Measurements from ENCODE around the gene PROX2. TPM values are rescaled to one million over a fixed set of nuclear protein-coding genes. Genes with fewer than 3 reads are reported as not detected.

PROX2 gene, protein sequence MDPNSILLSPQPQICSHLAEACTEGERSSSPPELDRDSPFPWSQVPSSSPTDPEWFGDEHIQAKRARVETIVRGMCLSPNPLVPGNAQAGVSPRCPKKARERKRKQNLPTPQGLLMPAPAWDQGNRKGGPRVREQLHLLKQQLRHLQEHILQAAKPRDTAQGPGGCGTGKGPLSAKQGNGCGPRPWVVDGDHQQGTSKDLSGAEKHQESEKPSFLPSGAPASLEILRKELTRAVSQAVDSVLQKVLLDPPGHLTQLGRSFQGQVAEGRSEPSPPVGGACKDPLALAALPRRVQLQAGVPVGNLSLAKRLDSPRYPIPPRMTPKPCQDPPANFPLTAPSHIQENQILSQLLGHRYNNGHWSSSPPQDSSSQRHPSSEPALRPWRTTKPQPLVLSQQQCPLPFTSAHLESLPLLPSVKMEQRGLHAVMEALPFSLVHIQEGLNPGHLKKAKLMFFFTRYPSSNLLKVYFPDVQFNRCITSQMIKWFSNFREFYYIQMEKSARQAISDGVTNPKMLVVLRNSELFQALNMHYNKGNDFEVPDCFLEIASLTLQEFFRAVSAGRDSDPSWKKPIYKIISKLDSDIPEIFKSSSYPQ
- total RNA-seq: under 1 TPM; 0.50 to 0.76 TPM

DNA sequence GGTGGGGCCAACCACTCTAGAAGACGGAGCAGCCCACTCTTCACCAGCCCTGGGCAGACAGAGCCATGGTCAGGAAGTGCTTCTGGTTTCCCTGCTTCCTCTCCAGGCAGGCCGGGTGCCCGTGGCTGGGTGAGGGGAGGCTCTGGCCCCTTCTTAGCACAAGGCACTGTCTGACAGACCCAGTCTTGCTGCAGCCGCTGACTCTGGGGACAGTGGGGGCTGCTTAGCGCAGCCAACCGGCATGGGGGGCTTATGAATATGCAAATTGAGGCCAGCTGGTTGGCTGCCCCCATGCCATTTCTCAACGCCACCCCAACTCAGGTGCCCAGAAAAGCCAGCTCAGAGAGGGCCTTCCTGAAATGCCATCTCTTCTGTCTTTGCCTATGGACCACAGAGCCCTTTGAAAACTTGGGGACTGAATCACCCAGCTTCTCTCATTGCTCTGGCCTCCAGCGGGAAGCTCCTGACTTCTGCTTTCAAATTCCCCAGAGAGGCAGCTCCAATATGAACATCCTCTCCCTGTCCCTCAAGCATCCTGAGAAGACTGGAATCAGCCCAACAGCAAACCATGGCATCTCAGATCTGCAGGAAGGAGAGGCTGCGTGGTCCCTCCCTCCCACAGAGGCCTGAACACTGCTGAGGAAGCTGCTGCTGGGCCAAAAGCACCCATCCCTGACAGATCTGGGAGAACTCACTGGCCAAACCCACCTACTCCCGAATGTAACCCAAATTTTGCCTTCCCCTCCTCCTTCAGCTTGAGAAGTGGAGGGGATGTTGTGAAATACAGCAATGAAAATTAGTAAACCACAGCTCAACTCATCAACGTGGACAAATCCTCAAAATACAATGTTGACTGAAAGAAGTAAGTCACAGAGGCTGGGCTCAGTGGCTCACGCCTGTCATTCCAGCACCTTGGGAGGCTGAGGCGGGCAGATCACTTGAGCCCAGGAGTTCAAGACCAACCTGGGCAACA lies at the start of gene PROX2:
PROX2 (minus strand) TSS at position 205 of the 973 bp plus-strand sequence. CDS start 12,311 bp downstream, outside the sequence.
- POLR2A ChIA-PET: interaction anchor here (0.6 to 0.8 kb wide), 2 partner anchors 9 to 55 kb away, joined by 4 to 5 read pairs; no protein-coding TSS in a partner anchor
- CTCF ChIA-PET: interaction anchor here (1.1 to 2.1 kb wide), 2 partner anchors 30 to 212 kb away, joined by 3 to 9 read pairs; no protein-coding TSS in a partner anchor

DNA sequence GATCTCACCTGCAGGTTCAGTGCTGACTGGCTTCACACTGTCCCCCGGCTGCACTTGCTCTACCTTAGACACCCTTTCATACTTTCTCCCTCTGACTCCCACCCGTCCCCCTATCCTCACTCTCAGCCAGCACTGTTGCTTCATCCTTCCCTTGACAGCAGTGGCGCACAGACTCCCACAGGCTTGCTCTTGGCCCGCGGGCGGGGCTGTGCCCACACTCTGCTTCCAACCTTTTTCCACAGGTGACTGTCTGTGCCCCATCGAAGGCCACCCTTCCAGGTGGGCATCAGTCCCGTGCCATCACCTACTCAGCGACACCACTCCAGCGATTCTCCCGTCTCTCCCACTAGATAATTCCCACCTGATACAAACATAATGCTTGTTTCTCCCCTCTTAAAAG lies 48.1 kb upstream of the PROX2 start:
- CTCF ChIA-PET: interaction anchor here (1.8 to 3.6 kb wide), 2 partner anchors 18 to 63 kb away, joined by 8 to 17 read pairs; no protein-coding TSS in a partner anchor
- POLR2A ChIA-PET: interaction anchor here (1.4 kb wide), 1 partner anchor 18 kb away, joined by 3 read pairs; no protein-coding TSS in a partner anchor

DNA sequence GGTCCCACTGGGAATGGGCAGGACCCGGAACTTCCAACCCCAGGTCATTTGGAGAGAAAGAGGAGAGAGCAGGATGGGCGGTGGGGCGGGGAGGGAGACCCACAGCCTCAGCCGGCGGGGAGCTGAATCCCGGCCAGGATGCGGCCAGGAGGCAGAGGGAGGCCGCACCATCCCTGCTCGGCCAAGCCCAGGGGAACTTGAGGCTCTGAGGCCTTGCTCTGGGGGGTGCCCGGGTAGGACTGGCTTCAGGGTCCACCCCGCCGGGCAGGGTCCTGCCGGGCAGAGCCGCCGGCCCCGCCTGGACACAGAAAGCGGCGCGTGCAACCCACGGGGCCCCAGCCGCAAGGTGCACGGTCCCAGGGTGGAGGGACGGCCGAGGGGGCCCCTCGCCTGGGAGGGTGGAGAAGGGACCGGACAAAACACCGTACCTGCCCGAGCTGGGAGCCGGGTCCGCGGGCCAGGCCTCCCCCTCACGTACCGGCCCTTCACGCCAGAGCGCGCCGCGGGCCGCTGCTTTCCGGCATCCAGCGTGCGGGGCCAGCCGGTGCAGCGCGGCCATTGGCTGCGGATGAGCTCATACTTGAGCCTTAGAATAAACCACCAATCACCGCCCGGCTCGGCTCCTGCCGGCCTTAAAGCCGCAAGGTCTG lies 46.9 kb upstream of the PROX2 start, which contains the start of gene RPS6KL1:
RPS6KL1 (minus strand) TSS at position 509 of the 650 bp plus-strand sequence. CDS start 1,719 bp downstream, outside the sequence.
- CTCF ChIA-PET: interaction anchor here (0.9 to 3.6 kb wide), 6 partner anchors 15 to 166 kb away, joined by 3 to 17 read pairs (median 4); no protein-coding TSS in a partner anchor
- POLR2A ChIA-PET: interaction anchor here (0.5 to 1.4 kb wide), 6 partner anchors 19 to 619 kb away, joined by 3 read pairs; partner anchors contain the start of gene MLH3

DNA sequence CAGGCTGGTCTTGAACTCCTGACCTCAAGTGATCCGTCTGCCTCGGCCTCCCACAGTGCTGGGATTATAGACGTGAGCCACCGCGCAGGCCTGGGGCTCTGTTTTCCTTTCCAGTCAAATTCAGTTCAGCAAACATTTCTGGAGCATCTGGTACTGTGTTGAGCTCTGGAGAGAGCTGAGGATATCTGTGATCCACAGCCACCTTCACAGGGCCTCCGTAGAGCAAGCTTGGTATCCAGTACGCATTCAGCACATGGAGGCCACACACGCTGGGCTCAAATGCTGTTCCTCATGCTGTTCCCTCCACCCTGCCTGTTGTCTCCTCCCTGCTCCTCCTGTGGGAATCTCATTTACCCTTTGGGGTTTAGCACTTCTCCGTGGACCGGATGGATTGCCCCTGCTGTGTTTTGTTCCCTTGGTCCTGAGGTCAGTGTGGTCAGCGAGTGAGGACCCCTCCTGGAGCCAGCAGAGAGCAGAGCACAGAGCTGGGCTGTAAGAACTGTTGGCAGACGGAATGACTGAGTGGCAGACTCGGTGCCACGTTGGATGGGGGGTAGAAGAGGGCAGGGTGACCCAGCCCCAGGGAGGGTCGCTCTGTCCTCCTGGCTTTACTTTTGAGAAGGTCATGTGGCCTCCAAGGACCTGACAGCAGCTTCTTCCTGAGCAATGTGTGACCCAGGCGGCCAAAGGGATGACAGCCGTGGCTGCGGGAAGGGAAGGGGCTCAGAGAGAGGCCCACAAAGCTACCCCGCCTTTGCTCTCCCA lies 46.2 kb upstream of the PROX2 start:
- CTCF ChIA-PET: interaction anchor here (1.0 to 3.6 kb wide), 6 partner anchors 12 to 166 kb away, joined by 3 to 17 read pairs (median 3); no protein-coding TSS in a partner anchor

DNA sequence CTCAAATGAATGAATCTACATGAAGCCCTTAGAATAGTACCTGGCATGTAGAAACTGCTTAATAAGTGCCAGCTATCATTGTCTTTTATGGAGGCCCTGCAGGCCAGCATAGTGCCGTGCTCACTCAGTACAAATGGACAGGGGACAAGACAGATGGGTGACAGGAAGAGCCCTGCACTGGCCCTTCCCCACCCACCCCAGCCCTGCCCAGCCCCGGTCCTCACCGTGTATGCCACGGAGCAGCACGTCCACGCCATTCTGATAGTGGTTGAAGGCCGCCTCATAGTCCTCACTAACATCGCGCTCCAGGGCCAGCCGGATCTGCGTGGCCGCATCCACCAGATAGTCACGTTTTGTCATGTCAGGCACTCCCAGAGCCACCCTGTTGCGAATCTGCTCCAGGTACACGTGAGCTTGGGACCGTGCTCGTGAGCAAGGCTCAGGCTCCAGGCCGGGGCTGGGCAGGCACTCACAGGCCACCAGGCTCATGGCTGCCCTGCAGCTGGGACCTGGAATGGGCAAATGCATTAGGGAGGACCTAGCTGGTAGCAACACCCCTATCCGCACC lies 45.2 kb upstream of the PROX2 start:
- POLR2A ChIA-PET: interaction anchor here (0.6 kb wide), 1 partner anchor 497 kb away, joined by 4 read pairs; no protein-coding TSS in a partner anchor
- CTCF ChIA-PET: interaction anchor here (1.4 to 3.6 kb wide), 2 partner anchors 11 to 16 kb away, joined by 3 to 17 read pairs; no protein-coding TSS in a partner anchor

More for the DNA sequence above, 46.2 kb upstream of the PROX2 start:
- POLR2A ChIA-PET: interaction anchor here (0.5 to 1.3 kb wide), 4 partner anchors 54 to 647 kb away, joined by 3 read pairs; partner anchors contain the start of gene MLH3

DNA sequence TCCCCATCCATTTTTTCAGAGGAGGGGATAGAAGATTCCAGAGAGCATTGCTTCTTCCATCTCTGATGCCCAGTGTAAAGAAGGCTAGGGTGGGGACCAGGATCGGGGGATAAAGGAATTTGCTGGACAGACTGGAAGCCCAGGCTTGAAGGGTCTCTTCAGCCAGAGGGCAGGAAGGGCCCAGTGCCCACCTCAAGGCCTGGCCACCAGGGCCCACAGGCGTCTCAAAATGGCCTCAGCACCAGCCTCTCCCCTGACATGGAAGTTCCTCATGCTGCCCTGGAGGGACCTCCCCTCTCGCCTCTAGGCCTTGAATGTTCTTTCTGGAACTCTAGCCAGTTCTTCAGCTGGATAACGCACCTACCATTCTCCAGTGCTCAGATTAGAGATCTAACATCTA lies 44.3 kb upstream of the PROX2 start:
- ChIA-PET POLR2A (no interaction called here), CTCF (no interaction called here)

DNA sequence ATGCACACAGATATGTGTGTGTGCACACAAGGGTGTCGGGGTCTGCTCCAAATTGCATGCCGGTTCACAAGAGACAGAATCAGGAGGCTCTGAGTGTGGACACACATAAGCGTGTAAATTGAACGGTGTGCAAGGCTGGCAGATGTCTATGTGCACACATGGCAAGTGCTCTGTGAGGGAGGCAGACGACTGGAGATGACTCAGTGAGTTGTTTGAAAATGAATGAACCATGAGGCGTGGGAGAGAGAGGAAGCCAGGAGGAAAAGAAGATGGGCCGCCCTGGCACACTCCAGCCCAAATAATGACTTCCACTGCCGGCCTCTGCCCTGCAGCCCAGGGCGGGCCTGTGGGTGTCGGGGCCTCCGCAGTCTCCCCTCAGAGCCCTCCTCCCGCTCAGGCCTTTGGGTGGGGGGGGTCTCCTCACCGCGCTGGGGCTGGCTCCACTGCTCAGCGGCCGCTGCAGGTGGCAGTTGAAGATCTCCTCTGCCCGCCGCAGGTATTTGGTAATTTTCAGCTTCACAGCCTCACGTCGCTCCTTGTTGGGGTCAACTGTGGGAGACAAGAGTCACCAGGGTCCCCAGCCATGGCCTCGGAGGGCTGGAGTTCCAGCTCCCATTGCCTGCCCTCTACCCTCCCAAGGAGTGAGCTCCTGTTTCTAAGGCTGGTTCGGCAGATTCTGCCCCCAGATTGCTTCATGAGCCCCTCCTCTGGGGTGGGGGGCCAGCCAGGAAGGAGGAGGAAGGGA lies 43.6 kb upstream of the PROX2 start:
- CTCF ChIA-PET: no interaction called here
- POLR2A ChIA-PET: no interaction called here

DNA sequence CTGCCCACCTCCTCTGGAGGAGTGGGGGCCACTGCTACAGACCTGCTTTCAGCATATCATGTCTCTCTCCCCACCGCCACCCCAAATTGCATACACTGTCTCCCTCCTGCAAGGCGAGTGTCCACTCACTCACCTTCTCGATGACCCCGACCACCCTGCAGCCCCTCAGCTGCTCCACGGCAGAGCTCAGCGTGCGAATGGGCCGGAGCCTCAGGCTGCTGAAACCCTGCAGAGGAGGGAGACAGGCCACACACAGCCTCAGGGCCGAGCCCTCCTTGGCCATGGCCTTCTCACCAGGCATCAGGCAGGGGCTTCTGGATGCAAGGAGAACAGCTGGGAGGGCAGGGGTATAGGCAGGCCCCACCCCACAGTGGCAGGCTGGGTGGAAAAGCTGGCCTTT lies 42.4 kb upstream of the PROX2 start:
- ChIA-PET CTCF (no interaction called here), POLR2A (no interaction called here)

DNA sequence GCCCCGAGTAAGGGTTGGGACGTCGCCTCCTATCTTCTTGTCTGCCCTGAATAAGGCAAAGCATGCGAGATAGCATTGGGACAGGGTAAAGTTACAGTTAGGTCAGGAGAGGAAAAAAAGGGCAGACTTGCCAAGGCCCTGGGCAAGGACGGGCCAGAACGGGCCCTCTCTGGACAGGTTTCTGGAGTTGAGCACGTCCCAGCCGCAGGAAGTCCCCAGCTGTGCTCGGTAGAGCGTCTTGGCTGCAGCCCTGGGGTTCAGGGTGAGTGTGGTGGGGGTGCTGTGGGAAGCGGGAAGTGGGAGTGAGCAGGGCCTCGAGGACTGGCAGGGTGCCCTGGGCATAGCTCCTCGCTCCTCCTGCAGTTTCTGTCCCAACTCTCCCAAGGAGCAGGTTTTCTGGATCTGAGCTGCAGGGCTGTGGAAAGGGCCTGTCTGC lies 41.7 kb upstream of the PROX2 start:
- POLR2A ChIA-PET: no interaction called here
- CTCF ChIA-PET: no interaction called here

DNA sequence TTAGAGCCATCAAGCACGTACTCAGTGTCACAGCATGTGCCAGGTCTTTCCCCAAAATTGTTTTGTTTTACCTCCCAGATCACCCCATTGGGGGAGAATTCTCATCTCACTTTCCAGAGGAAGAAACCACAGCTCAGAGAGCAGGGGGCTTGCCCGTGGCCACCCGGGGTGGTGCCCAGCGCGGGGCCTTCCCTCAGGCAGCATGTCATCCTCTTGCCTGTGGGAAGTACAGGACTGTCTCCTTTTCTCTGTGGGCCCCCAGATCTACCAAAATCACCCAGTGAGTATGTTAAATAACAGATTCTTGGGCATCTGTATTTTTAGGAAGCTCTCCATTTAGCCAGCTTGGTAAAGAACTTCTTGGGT lies 41.2 kb upstream of the PROX2 start:
- POLR2A ChIA-PET: no interaction called here
- CTCF ChIA-PET: interaction anchor here (1.1 kb wide), 1 partner anchor 12 kb away, joined by 3 read pairs; no protein-coding TSS in a partner anchor

DNA sequence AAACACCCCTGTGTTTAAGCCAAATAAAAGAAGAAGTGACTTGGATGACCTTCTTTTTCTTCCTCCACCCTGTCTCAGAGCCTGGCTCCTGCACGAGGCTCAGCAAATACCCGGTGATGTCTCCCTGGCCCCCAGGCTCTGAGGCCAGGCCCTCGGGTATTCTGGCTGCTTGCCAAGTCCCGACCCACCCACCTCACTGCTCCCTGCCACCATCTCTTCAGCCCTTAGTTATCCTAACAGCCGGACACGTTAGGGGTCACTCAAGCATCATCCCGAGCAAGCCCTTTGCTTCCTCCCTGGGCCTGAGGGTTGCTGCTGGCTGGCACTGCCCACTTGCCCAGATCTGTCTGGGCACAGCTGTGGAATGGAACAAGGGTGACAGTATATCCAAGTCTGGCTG lies 39.9 kb upstream of the PROX2 start:
- CTCF ChIA-PET: interaction anchor here (1.1 kb wide), 1 partner anchor 10 kb away, joined by 3 read pairs; no protein-coding TSS in a partner anchor
- POLR2A ChIA-PET: no interaction called here

DNA sequence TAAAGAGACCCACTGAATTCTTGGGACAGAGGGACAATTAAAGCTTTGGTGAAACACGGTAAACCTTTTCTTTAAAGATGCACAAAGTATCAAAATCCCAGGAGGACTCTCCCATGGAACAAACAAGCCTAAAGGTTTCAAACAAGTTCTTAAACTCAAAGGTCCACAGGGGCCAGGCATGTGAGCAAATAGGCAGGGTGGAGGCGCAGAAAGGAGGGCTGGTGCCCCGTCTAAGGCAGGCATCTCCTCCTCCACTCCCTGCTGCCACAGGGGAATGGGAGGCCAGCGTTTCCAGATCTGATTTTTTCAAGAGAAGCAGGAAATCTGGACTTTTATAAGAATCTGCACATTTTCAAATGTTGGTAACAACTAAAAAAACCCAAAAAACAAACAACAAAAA lies 39.5 kb upstream of the PROX2 start:
- CTCF ChIA-PET: no interaction called here

DNA sequence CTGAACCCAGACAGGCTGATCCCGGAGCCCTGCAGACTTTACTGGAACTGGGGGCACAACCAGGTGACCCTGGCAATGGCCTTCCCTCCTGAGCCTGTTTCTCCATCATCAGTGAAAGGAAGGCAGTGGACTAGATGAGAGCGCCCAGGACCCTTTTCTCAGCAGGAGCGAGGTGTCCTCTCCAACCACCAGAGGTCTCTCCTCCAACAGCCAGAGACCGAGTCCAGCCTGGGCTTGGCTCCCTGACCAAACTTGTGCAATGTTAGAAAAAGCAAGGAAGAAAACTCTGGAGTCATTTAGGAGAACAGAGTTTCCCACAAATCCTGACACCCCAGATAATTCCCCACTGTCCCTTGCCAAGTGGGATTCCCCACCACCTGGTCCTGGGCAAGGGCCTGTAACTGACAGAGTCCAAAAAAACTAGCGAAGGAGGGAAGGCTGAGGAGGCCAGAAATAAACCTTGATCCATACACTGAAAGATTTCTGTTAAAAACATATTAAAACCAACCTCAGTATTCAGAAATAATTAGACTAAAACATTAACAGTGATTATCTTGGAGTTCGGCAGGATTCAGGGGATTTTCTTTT lies 38.1 kb upstream of the PROX2 start:
- CTCF ChIA-PET: no interaction called here
- POLR2A ChIA-PET: no interaction called here

More for the DNA sequence above, 39.5 kb upstream of the PROX2 start:
- POLR2A ChIA-PET: no interaction called here

DNA sequence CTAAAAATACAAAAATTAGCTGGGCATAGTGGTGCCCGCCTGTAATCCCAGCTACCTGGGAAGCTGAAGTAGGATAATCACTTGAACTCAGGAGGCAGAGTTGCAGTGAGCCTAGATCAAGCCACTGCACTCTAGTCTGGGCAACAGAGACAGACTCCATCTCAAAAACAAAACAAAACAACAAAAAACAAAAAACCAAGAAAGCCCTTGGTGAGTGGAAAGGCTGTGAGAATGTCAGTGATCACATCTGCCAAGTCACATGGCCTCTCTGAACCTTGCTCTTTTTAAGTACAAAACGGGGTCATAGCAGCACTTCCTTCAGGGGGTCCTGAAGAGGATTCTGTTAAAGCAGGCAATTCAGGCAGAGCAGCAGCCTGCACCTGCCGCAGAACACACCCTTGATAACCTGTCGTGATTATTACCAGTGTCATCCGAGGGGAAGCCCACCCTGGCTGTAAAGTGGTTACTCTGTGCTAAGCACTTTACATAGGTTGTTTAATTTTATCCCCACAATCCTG lies 37.5 kb upstream of the PROX2 start:
- ChIA-PET POLR2A (no interaction called here), CTCF (no interaction called here)

DNA sequence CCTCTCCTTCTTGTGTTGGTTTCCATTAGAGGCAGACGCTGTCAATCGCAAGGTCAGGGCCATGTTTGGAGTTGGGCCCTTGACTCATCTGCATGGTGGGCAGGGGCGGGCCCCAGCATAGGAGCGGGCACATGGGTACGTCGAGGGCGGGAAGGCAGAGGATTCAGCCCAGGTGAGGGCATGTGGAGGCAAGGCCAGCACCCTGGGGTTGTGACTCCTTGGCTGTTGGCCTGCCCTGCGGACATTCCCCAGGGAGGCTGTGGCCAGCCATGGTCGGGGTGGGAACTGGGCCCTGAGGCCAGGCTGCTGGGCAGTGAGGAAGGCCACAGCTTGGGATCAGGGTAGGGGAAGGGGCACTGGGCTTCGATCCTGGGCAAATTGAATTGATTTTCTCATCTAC lies 36.9 kb upstream of the PROX2 start:
- CTCF ChIA-PET: no interaction called here
- POLR2A ChIA-PET: no interaction called here

DNA sequence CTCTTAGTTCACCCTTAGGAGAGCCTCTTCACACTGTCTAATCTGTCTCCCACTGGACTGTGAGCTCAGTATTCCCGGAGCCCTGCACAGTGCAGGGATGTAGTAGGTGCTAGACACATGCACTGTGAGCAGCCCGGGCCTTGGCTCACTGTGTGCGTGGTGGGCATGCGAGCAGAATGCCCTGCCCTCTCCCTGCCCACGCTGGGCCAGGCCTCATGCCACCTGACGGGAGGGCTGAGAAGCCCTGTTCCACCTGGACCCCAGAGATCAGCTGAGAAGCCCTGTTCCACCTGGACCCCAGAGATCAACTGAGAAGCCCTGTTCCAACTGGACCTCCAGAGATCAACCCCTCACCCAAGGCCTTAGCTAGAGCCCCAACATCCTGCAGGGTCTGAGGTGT lies 36.2 kb upstream of the PROX2 start:
- CTCF ChIA-PET: no interaction called here
- POLR2A ChIA-PET: no interaction called here

Measured in activated CD8-positive, alpha-beta memory T cell treated with anti-CD3 and anti-CD28 coated beads for 36 hours (primary cell).